IMR-90 (cell line): ENCODE measurements around the gene ARRB1. TPM values are rescaled to one million over a fixed set of nuclear protein-coding genes. Genes with fewer than 3 reads are reported as not detected.

Experiments
- ATAC-seq: fragments of 200-7000 bp; cut with Tn5 transposase; 2 replicates; pipeline ENCODE4 v1.9.1; 2020; ENCODE audit warnings: low read depth, mild to moderate bottlenecking, moderate library complexity
- BruUV-seq: library from RNA; stranded (reverse); fragments of 400-500 nt; replicated peaks from 2 replicates; lab custom pipeline; 2021; lab: Mats Ljungman, UMichigan
- CTCF ChIA-PET: fragments of 300-600 bp; formaldehyde crosslinking; extraction: SDS; loops from one replicate; lab custom pipeline; 2021; ENCODE audit warnings: antibody characterized with exemption; lab: Yijun Ruan, JAX
- POLR2A ChIA-PET: fragments of 300-600 bp; sonication (Branson Sonifier 250); formaldehyde crosslinking; loops from one replicate; lab custom pipeline; 2022; ENCODE audit warnings: antibody characterized with exemption; ENCODE audit not compliant: unreplicated experiment; lab: Charles Lee
- DNase-seq: peaks from one replicate; pipeline ENCODE4 v3.0.0; 2013
- H2AFZ ChIP-seq: replicated peaks from 2 replicates; pipeline ENCODE3; 2013; ENCODE audit warnings: low read length, mild to moderate bottlenecking; ENCODE audit not compliant: poor library complexity
- H2AK5ac ChIP-seq: 2 replicates; pipeline ENCODE4 v1.6.1; 2013; ENCODE audit warnings: low read depth, low read length, inconsistent platforms
- H2AK9ac ChIP-seq: replicated peaks from 2 replicates; pipeline ENCODE3; 2013; ENCODE audit warnings: mild to moderate bottlenecking, low read depth, low read length, moderate library complexity; ENCODE audit not compliant: poor library complexity
- H2BK120ac ChIP-seq: 2 replicates; pipeline ENCODE4 v1.6.1; 2013; ENCODE audit warnings: low read depth, low read length, inconsistent platforms
- H2BK15ac ChIP-seq: 3 replicates; pipeline ENCODE4 v1.6.1; 2013; ENCODE audit warnings: low read depth, low read length, inconsistent platforms
- H2BK20ac ChIP-seq: 2 replicates; pipeline ENCODE4 v1.6.1; 2013; ENCODE audit warnings: low read depth, mild to moderate bottlenecking, inconsistent platforms, low read length, moderate library complexity
- H2BK5ac ChIP-seq: 2 replicates; pipeline ENCODE4 v1.6.1; 2013; ENCODE audit warnings: mild to moderate bottlenecking, low read depth, low read length, inconsistent platforms; ENCODE audit not compliant: poor library complexity, severe bottlenecking
- H3K14ac ChIP-seq: replicated peaks from 2 replicates; pipeline ENCODE4 v1.6.1; 2013; ENCODE audit warnings: low read depth, low read length, inconsistent platforms
- H3K18ac ChIP-seq: 2 replicates; pipeline ENCODE4 v1.6.1; 2013; ENCODE audit warnings: low read depth, low read length, control low read depth
- H3K23ac ChIP-seq: 2 replicates; pipeline ENCODE4 v1.6.1; 2013; ENCODE audit warnings: low read depth, low read length, inconsistent platforms
- H3K27ac ChIP-seq: 2 replicates; pipeline ENCODE4 v1.5.1; 2013; ENCODE audit warnings: mild to moderate bottlenecking, control low read depth, low read length; ENCODE audit not compliant: insufficient read depth
- H3K27me3 ChIP-seq: 2 replicates; pipeline ENCODE4 v1.6.1; 2013; ENCODE audit warnings: low read length; ENCODE audit not compliant: control insufficient read depth, insufficient read depth
- H3K36me3 ChIP-seq: 2 replicates; pipeline ENCODE4 v1.6.1; 2013; ENCODE audit warnings: low read length, mixed read lengths; ENCODE audit not compliant: control insufficient read depth, insufficient read depth
- H3K4ac ChIP-seq: 2 replicates; pipeline ENCODE4 v1.6.1; 2013; ENCODE audit warnings: low read depth, low read length, inconsistent platforms
- H3K4me1 ChIP-seq: 2 replicates; pipeline ENCODE4 v1.6.1; 2013; ENCODE audit warnings: low read length, mixed read lengths; ENCODE audit not compliant: control insufficient read depth, insufficient read depth
- H3K4me2 ChIP-seq: 2 replicates; pipeline ENCODE4 v1.6.1; 2013; ENCODE audit warnings: low read depth, mild to moderate bottlenecking, control low read depth, low read length, moderate library complexity
- H3K4me3 ChIP-seq: 2 replicates; pipeline ENCODE4 v1.5.1; 2013; ENCODE audit warnings: low read depth, mild to moderate bottlenecking, control low read depth, low read length, moderate library complexity; ENCODE audit not compliant: insufficient read depth
- H3K56ac ChIP-seq: 2 replicates; pipeline ENCODE4 v1.6.1; 2013; ENCODE audit warnings: low read length, inconsistent platforms; ENCODE audit not compliant: insufficient read depth; ENCODE audit errors: extremely low read depth
- H3K79me1 ChIP-seq, 2 experiments: 2 replicates each; pipeline ENCODE4 v1.6.1; 2013; ENCODE audit warnings: low read length in 2 of 2, inconsistent platforms in 1 of 2, low read depth in 1 of 2
- H3K9ac ChIP-seq: 2 replicates; pipeline ENCODE4 v1.6.1; 2013; ENCODE audit warnings: low read depth, low read length, control low read depth
- H3K9me1 ChIP-seq: 2 replicates; pipeline ENCODE4 v1.6.1; 2013; ENCODE audit warnings: low read length, inconsistent platforms; ENCODE audit not compliant: insufficient read depth
- H3K9me3 ChIP-seq: 2 replicates; pipeline ENCODE4 v1.6.1; 2013; ENCODE audit warnings: low read length; ENCODE audit not compliant: control insufficient read depth, insufficient read depth
- H4K20me1 ChIP-seq: 2 replicates; pipeline ENCODE4 v1.6.1; 2013; ENCODE audit warnings: low read length, inconsistent platforms; ENCODE audit not compliant: insufficient read depth
- H4K5ac ChIP-seq: 2 replicates; pipeline ENCODE4 v1.6.1; 2013; ENCODE audit warnings: mild to moderate bottlenecking, low read depth, low read length, control low read depth
- H4K8ac ChIP-seq, 2 experiments: 2 replicates each; pipeline ENCODE4 v1.6.1; 2013; ENCODE audit warnings: low read depth in 2 of 2, low read length in 2 of 2, control low read depth in 1 of 2, inconsistent platforms in 1 of 2
- H4K91ac ChIP-seq: 2 replicates; pipeline ENCODE4 v1.6.1; 2013; ENCODE audit warnings: low read depth, low read length, inconsistent platforms; ENCODE audit not compliant: insufficient read depth
- CEBPB ChIP-seq: IDR thresholded peaks from 2 replicates; pipeline ENCODE4 v1.6.1; 2012; ENCODE audit warnings: low read depth, low read length, improper control_type of control experiment
- MAFK ChIP-seq: IDR thresholded peaks from 2 replicates; pipeline ENCODE4 v1.6.1; 2012; ENCODE audit warnings: low read depth, low read length, improper control_type of control experiment
- NFE2L2 ChIP-seq: fragments of 150-350 bp; IDR thresholded peaks from 2 replicates; pipeline ENCODE4 v1.6.1; 2016; ENCODE audit warnings: low read depth, mild to moderate bottlenecking, low read length
- RFX5 ChIP-seq: IDR thresholded peaks from 2 replicates; pipeline ENCODE4 v1.8.0; 2012; ENCODE audit warnings: low read depth, mild to moderate bottlenecking, low read length, moderate library complexity
- SMC3 ChIP-seq: fragments of 150-350 bp; IDR thresholded peaks from 2 replicates; pipeline ENCODE4 v1.6.1; 2016; ENCODE audit warnings: low read depth, mild to moderate bottlenecking, antibody characterized with exemption, low read length, moderate library complexity
- WGBS, 2 experiments: methylation state at CpG; one replicate each; pipeline versions ENCODE4 v1.1.5 to v1.1.7; 2013; ENCODE audit warnings: missing lambda C conversion rate in 2 of 2; ENCODE audit not compliant: insufficient read length in 1 of 2; ENCODE audit errors: extremely low coverage in 2 of 2; 5-methylcytosine and 5-hydroxymethylcytosine counted together
- dilution Hi-C: fragments of 300-500 bp; cut with HindIII; formaldehyde crosslinking; loops from one replicate; pipeline ENCODE4 v1.14.3; 2018; ENCODE audit warnings: low sequenced_read_pairs; ENCODE audit not compliant: unreplicated experiment
- in situ Hi-C: fragments of 300-500 bp; cut with MboI; formaldehyde crosslinking; loops from 3 replicates; pipeline ENCODE4 v1.14.3; 2019; ENCODE audit warnings: low sequenced_read_pairs, inconsistent platforms, mixed read lengths
- intact Hi-C: fragments of 100-400 bp; cut with micrococcal nuclease; formaldehyde crosslinking; loops from 2 replicates; pipeline ENCODE4 v1.10.0; 2022
- polyA plus RNA-seq, 3 experiments: library from polyadenylated mRNA; depleted of rRNA; stranded (reverse); fragments of >200 nt; gene quantifications; 2 replicates each; pipeline ENCODE4 v1.2.3, GENCODE V29; 2012; ENCODE audit warnings: low replicate concordance in 1 of 3
- total RNA-seq: library from RNA; depleted of rRNA; stranded (reverse); fragments of >200 nt; gene quantifications from 2 replicates; pipeline ENCODE4 v1.2.3, GENCODE V29; 2012

The ARRB1 gene
- total and polyA plus RNA-seq, 2 of the 4 experiments (the other 2 are of a cell fraction) = 11.0 to 17.4 TPM

- H2AK5ac ChIP-seq = no peak overlapping the region
- H3K56ac ChIP-seq = no peak overlapping the region
- 3% methylated on average over 36 of the region's 72 CpGs; no CpG with 5 or more reads in 1 of the 2 experiments for WGBS, 2 experiments
- no peaks in the 10 kb centered on the region for H3K9me3 ChIP-seq
- peak overlapping the region; percentile 24 for H3K23ac ChIP-seq
- H3K4me1 ChIP-seq = no peaks in the 10 kb centered on the region
- no peak overlapping the region for H3K9ac ChIP-seq
- TF ChIP-seq CEBPB (no peak), RFX5 (no peak), MAFK (no peak), SMC3 (no peak), NFE2L2 (no peak)
- H4K91ac ChIP-seq = no peak overlapping the region
- H2AK9ac ChIP-seq = no peak overlapping the region
- intact Hi-C loops (loop anchor here (2.0 kb wide), 2 partner anchors 97 to 219 kb away; no protein-coding TSS in a partner anchor), dilution Hi-C loops (no loop called here), in situ Hi-C loops (no loop called here)
- no peak overlapping the region for H4K8ac ChIP-seq
- no peak overlapping the region for H3K14ac ChIP-seq
- ChIA-PET POLR2A (no interaction called here), CTCF (interaction anchor here (0.7 to 2.4 kb wide), 14 partner anchors 8 to 310 kb away, joined by 3 to 10 read pairs (median 4); no protein-coding TSS in a partner anchor)
- H3K27ac ChIP-seq = no peak overlapping the region
- H3K18ac ChIP-seq = no peak overlapping the region
- H3K79me1 ChIP-seq = no peaks in the 10 kb centered on the region
- no peak overlapping the region for H2BK5ac ChIP-seq
- no peak for DNase-seq
- H3K9me1 ChIP-seq = no peaks in the 10 kb centered on the region
- H3K27me3 ChIP-seq = peaks cover 91% of the 10 kb centered on the region
- H2BK15ac ChIP-seq = no peak overlapping the region; the same call in 2 of the 3 replicates
- H3K4ac ChIP-seq = no peak overlapping the region
- peak; percentile 28; the same call in 1 of the 2 replicates for ATAC-seq
- H2BK120ac ChIP-seq = no peak overlapping the region
- peak overlapping the region; percentile 51 for H3K4me3 ChIP-seq
- H3K4me2 ChIP-seq = peak overlapping the region; percentile 74
- H4K20me1 ChIP-seq = no peaks in the 10 kb centered on the region; the same call in 1 of the 2 replicates
- no peak overlapping the region for H2BK20ac ChIP-seq
- H4K5ac ChIP-seq = no peak overlapping the region
- BruUV-seq = no TSS peak
- H3K36me3 ChIP-seq = no peaks in the 10 kb centered on the region
- peak overlapping the region; percentile 97 for H2AFZ ChIP-seq
Measured at GRCh38 chr11:75241906-75242644, 109.4 kb downstream of the ARRB1 start.
